ENCODE measurements around the gene ZSWIM3.
"Not testable (repeated sequence)": the region's sequence is repeated elsewhere in the genome, so short reads cannot be mapped to it uniquely, and the experiment has no call there.

Gene ZSWIM3

DNA sequence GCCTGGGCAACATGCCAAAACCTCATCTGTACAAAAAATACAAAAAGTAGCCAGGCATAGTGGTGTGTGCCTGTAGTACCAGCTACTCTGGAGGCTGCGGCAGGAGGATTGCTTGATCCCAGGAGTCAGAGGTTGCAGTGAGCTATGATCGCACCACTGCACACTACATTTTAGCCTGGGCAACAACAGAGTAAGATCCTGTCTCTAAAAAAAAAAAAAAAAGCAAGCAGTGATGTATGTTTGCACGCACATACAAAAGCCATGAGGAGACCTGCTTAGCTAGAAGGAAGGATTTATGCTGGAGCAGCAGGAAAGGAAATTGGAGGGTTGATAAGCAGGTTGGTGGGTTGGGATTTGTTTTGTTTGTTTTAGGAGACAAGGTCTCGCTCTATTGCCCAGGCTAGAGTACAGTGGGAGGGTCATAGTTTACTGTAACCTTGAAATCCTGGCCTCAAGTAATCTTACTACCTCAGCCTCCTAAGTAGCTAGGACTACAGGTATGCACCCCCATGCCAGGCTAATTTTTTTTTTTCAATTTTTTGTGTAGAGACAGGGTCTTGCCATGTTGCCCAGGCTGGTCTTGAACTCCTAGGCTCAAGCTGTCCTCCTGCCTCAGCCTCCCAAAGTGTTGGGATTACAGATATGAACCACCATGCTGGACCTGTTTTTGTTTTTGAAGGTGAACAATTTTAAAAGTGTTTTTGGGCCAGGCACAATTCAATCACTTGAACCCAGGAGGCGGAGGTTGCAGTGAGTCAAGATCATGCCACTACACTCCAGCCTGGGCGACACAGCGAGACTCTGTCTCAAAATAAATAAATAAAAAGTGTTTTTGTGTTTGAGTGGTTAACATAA is 4.0 kb downstream of the ZSWIM3 start:
- DNase-seq, result no peak

- DNase-seq, result no peak
Observed at GRCh38 chr20:45863543-45864470, 6.4 kb downstream of the ZSWIM3 start.

DNA sequence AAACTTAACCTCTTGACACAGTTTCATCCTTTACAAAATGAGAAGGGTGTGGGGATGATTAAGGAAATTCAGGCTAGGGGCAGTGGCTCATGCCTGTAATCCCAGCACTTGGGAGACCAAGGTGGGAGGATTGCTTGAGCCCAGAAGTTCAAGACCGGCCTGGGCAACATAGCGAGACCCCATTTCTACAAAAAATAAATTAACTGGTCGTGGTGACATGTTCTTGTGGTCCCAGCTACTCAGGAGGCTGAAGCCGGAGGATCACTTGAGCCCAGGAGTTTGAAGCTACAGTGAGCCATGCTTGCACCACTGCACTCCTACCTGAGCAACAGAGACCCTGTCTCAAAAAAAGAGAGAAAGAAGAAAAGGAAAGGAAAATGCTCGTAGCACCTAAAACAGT is 9.0 kb downstream of the ZSWIM3 start:
- DNase-seq, result no peak

- no peak for DNase-seq
Observed at GRCh38 chr20:45867136-45867818, 9.9 kb downstream of the ZSWIM3 start.

- no peak for DNase-seq
Observed at GRCh38 chr20:45867819-45868176, 10.4 kb downstream of the ZSWIM3 start.

DNA sequence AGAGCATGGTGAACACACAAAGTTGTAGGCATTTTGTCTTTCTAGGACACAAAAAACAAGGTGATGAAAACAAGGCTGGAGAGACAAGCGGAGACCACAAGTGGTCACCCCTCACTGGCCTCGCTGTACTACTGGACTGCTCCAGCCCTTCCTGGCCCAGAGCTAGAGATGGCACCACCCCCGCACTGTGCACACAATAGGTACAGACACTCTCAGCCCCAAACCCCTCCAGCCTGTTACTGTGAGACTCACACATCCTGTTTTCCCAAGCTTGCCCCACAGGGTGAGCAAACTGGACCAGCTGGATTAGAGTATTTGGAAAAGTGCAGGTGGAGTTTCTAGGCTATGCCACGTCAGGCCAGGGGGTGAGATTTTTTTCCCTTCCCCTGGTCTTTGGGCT is 15.2 kb downstream of the ZSWIM3 start:
- no peak for DNase-seq

DNA sequence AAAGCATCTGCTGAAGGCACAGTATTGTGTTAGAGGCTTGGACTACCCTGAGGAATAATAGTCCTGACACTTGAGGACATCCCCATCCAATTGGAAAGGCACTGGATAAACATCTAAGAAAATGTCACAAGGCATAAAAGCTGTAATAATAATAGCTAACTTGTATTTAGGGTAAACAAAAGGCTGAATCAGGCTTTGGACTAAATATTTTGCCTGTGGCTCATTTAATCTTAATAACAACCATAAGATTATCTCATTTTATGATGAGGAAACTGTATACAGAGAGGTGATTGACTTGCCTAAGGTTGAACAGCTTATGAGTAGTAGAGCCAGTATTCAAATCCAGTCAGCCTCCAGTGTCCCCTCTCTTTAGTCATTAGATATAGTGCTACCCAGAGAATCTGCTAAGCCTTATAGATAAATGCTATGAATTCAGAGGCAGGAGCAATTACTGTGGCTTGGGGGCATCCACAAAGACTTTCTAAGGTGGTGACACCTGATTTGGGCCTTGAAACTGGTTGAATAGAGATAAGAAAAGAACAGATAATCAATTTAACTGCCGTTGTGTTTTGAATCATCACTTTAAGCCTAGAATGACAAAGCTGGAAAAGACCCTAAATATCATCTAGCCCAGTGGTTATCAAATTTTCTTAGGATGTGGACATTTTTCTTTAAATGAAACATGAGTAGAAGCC is 16.1 kb downstream of the ZSWIM3 start:
- DNase-seq, result no peak

DNA sequence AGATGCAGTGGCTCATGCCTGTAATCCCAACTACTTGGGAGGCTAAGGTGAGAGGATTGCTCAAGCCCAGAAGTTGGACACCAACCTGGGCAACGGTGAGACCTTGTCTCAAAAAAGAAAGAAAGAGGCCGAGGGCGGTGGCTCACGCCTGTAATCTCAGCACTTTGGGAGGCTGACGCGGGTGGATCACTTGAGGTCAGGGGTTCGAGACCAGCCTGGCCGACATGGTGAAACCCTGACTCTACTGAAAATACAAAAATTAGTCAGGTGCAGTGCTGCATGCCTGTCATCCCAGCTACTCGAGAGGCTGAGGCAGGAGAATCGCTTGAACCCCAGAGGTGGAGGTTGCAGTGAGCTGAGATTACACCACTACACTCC is 16.7 kb downstream of the ZSWIM3 start:
- not testable (repeated sequence) for DNase-seq

DNA sequence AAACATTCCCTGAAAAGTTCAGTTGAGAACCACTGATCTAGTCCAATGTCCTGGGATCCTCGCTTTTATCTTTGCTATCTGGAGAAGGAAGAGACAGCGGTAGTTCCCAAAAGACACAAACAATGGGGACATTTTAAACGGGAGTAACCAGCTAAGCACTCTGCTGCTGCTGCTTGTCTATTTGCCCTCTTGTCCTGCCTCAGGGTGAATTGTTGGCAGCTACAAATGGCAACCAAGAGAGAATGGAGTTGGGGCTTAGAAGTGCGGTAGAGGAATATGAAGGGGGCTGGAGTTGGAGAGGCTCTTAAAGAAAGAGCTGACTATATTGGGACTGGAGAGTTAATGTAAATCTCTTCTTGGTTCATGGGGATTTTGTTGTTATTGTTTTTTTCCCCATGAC is 17.2 kb downstream of the ZSWIM3 start:
- DNase-seq, result no peak

DNA sequence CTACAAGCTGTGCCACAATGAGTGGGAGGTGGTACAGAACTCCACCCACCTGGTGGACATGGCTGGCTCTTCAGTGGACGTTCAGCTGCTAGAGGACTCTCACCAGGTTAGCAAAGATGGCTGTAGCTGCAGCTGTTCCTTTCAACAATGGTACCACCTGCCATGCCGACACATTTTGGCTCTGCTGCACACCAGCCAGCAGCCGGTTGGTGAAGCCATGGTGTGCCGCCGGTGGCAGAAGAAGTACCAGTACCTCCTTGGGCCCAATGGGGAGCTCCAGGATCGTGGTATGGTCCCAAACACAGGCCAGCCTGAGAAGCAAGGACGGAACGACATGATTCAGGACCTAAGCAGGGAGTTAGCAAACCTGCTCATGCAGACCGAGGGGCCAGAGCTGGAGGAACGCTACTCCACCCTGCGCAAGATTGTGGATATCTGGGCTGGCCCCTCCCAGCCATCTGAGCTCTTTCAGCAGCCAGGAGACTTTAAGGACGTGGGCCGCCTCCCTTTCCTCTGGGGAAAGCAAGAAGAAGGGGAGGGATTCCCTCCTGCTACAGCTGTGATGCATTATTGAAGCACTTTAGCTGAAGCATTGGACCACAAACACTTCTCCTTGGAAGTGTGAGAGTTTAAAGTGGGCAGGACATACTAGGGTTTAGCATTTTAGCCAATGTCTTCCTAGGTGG is 20.8 kb downstream of the ZSWIM3 start:
- no peak for DNase-seq

- DNase-seq, result peak; percentile 97
Observed at GRCh38 chr20:45880988-45881788, 23.8 kb downstream of the ZSWIM3 start, which contains the start of gene ZSWIM1. ZSWIM1 (plus strand) TSS chr20:45881227; CDS start chr20:45882593, 1,366 bp downstream.

GRCh38 chr20:45882469-45883099 is 25.2 kb downstream of the ZSWIM3 start:
- no peak for DNase-seq

- no peak for DNase-seq
Observed at GRCh38 chr20:45883100-45883469, 25.7 kb downstream of the ZSWIM3 start.

- no peak for DNase-seq
Observed at GRCh38 chr20:45886590-45887345, 29.4 kb downstream of the ZSWIM3 start.

DNA sequence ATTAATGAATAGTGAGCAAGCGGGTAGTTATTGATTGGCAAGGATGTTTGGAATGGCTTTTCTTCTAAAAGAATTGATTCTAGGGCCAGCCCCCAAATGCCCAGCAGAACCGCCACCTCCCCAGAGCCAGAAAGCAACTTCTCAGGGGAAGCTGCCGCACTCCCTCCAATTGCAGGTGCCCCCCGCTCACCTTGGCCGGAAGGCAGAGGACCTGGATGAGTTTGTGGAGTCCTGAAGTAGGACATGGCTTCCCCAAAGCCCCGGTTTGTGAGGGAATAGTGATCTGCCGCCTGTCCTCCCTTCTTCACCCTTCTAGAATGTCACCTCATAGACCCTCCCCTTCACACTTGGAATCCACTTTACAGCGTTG is 29.9 kb downstream of the ZSWIM3 start, which contains the start of gene SPATA25:
Gene SPATA25 (minus strand): TSS at position 277 of the 370 bp plus-strand sequence. CDS start 32 bp downstream, at position 245.
- no peak for DNase-seq

GRCh38 chr20:45888681-45889080 is 31.3 kb downstream of the ZSWIM3 start:
- DNase-seq, result no peak

GRCh38 chr20:45890077-45890984 is 32.9 kb downstream of the ZSWIM3 start:
- DNase-seq, result no peak
